Ishikawa (cell line): ENCODE results near the gene TOX2.

ENCODE experiments used
- CEBPB ChIP-seq: IDR thresholded peaks from 2 replicates; pipeline ENCODE4 v1.6.1; 2012
- CREB1 ChIP-seq: IDR thresholded peaks from 2 replicates; pipeline ENCODE4 v1.6.1; 2012; ENCODE audit warnings: low read depth
- EGR1 ChIP-seq: IDR thresholded peaks from 2 replicates; pipeline ENCODE4 v1.6.1; 2012
- EP300 ChIP-seq: IDR thresholded peaks from 2 replicates; pipeline ENCODE4 v1.6.1; 2012; ENCODE audit warnings: borderline replicate concordance
- FOXM1 ChIP-seq: IDR thresholded peaks from 2 replicates; pipeline ENCODE4 v1.6.1; 2012; ENCODE audit warnings: low read depth, borderline replicate concordance
- NFIC ChIP-seq: IDR thresholded peaks from 2 replicates; pipeline ENCODE4 v1.6.1; 2012
- RAD21 ChIP-seq: IDR thresholded peaks from 2 replicates; pipeline ENCODE4 v1.6.1; 2012; ENCODE audit warnings: low read depth
- TAF1 ChIP-seq: IDR thresholded peaks from 2 replicates; pipeline ENCODE4 v1.6.1; 2012; ENCODE audit warnings: low read depth, mild to moderate bottlenecking
- TCF12 ChIP-seq: IDR thresholded peaks from 2 replicates; pipeline ENCODE4 v1.6.1; 2012; ENCODE audit warnings: low read depth
- TEAD4 ChIP-seq: IDR thresholded peaks from 2 replicates; pipeline ENCODE4 v1.6.1; 2012
- YY1 ChIP-seq: IDR thresholded peaks from 2 replicates; pipeline ENCODE4 v1.6.1; 2012; ENCODE audit warnings: low read depth
- ZBTB7A ChIP-seq: IDR thresholded peaks from 2 replicates; pipeline ENCODE4 v1.6.1; 2012; ENCODE audit warnings: low read depth
- TF ChIP-seq, protein P1 (sequence below): IDR thresholded peaks from 2 replicates; pipeline ENCODE4 v1.6.1; 2012
- TF ChIP-seq, protein P2 (sequence below): IDR thresholded peaks from 2 replicates; pipeline ENCODE4 v1.6.1; 2012; ENCODE audit warnings: low read depth, mild to moderate bottlenecking
- TF ChIP-seq, protein P3 (sequence below): IDR thresholded peaks from 2 replicates; pipeline ENCODE4 v1.6.1; 2012

The TOX2 gene

DNA sequence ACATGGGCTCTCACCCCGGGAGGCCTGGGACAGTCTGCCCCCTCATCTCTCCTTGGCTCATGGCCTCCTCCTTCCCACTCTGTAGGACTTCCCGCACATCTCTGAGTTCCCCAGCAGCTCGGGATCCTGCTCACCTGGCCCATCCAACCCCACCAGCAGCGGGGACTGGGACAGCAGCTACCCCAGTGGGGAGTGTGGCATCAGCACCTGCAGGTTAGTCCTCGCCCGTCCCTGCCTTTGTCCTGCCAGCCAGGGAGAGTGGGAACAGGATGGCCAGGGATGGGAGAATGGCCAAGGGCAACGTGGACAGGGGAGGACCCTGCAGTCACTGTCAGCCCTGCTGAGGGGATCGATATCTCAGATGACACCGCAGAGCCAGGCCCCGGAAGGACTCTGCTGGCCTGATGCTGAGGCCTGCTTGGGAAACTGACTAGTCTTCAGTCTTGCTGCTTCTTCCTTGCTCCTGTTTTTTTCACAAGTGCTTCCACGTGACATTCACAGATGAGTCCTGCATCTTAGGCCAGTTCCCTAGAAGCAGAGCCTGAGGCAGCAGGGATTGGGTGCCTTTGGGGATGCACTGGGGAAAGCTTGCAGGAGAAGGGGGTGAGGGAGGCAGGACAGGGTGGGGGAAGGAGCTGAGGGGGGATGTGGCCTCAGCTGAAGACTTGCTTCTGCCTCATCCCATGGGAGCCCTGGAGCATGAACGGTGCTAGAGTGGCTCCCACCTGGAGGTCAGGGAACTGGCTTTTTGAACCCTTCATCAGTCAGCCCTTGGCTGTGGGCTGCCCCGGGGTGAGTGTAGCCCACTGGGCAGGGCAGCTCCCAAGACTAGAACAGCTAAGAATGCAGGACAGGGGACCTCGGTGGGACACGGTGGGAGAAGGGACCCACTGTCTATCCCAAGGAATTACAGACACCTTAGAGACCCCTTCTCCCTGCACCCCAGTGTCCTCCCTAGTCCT lies 152.3 kb downstream of the TOX2 start:
- no peak for TF ChIP-seq CREB1
- no peak for TF ChIP-seq TEAD4
- no peak for TF ChIP-seq FOXM1
- no peak for TF ChIP-seq YY1
- TF ChIP-seq RAD21, result no peak
- no peak for TF ChIP-seq NFIC
- TF ChIP-seq ZBTB7A, result no peak

DNA sequence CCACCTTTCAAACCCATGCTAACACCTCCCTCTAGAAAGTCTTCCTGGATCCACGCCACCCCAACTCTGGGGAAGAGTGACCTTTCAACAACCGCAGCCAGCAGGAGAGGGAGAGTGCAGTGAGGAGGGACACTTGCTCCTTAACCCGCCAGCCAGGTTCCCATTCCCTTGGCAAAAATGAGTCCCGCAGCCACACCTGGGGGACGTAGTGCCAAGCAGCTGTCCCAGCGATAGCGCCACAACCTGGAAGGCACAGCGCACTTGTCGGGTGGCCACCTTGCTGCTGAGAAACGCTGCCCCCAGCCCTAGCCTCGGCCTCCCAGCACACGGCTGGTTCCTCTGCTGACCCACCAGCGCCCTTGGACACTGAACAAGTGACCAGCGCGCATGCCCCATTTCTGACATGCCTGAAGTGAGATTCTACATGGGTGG lies 153.0 kb downstream of the TOX2 start:
- TF ChIP-seq, protein P1, sequence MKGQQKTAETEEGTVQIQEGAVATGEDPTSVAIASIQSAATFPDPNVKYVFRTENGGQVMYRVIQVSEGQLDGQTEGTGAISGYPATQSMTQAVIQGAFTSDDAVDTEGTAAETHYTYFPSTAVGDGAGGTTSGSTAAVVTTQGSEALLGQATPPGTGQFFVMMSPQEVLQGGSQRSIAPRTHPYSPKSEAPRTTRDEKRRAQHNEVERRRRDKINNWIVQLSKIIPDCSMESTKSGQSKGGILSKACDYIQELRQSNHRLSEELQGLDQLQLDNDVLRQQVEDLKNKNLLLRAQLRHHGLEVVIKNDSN, result no peak
- TF ChIP-seq FOXM1, result no peak
- no peak for TF ChIP-seq NFIC
- TF ChIP-seq, protein P2, sequence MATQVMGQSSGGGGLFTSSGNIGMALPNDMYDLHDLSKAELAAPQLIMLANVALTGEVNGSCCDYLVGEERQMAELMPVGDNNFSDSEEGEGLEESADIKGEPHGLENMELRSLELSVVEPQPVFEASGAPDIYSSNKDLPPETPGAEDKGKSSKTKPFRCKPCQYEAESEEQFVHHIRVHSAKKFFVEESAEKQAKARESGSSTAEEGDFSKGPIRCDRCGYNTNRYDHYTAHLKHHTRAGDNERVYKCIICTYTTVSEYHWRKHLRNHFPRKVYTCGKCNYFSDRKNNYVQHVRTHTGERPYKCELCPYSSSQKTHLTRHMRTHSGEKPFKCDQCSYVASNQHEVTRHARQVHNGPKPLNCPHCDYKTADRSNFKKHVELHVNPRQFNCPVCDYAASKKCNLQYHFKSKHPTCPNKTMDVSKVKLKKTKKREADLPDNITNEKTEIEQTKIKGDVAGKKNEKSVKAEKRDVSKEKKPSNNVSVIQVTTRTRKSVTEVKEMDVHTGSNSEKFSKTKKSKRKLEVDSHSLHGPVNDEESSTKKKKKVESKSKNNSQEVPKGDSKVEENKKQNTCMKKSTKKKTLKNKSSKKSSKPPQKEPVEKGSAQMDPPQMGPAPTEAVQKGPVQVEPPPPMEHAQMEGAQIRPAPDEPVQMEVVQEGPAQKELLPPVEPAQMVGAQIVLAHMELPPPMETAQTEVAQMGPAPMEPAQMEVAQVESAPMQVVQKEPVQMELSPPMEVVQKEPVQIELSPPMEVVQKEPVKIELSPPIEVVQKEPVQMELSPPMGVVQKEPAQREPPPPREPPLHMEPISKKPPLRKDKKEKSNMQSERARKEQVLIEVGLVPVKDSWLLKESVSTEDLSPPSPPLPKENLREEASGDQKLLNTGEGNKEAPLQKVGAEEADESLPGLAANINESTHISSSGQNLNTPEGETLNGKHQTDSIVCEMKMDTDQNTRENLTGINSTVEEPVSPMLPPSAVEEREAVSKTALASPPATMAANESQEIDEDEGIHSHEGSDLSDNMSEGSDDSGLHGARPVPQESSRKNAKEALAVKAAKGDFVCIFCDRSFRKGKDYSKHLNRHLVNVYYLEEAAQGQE, result no peak
- TF ChIP-seq, protein P3, sequence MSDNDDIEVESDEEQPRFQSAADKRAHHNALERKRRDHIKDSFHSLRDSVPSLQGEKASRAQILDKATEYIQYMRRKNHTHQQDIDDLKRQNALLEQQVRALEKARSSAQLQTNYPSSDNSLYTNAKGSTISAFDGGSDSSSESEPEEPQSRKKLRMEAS, result no peak
- TF ChIP-seq ZBTB7A, result no peak
- no peak for TF ChIP-seq EP300
- no peak for TF ChIP-seq CREB1
- TF ChIP-seq CEBPB, result no peak
- no peak for TF ChIP-seq YY1
- no peak for TF ChIP-seq RAD21
- TF ChIP-seq TCF12, result no peak
- no peak for TF ChIP-seq TAF1
- TF ChIP-seq EGR1, result no peak

DNA sequence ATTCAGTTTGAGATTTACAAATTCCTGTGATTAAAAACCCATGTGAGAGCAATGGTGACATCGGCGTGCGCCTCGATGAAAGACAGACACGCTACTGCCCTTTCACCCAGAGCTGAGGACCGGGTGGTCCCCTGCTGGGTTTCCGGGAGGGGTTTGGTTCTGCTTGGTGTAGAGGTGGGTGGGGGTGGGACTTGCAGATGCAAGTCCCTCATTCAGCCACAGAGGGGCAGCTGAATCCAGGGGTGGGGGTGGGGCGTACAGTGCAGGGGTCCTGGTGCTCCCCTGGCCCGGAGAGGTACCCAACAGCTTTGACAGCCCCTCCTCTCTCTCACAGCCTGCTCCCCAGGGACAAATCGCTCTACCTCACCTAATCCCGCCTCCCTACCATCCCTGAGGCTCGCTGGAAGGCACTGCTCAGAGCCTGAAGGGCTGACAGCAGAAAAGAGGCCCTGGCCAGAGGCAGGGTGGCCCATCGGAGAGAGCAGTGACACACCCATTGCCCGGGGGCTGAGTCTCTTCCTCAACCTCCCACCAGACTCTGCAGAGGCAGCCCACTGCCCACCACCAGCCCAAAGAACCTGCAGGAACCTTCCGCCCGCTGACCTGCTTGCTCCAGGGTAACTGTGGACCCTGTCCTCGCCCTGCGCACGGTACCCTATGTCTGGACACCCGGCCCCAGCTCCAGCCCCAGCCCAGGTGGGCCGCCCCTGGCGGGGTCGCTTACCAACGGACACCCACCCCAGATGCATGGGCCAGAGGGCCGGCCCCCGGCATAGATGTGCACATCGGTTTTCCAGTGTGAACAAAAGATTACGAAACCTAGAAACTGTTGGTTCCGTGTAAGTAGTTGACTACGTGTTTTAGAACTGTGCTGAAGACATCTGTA lies 153.9 kb downstream of the TOX2 start:
- TF ChIP-seq RAD21 (no peak), NFIC (no peak), FOXM1 (no peak), EP300 (no peak), ZBTB7A (no peak), YY1 (no peak), EGR1 (no peak), CREB1 (no peak), TEAD4 (no peak), CEBPB (no peak), TCF12 (no peak), TAF1 (no peak)
- TF ChIP-seq, protein P3, result no peak
- TF ChIP-seq, protein P1, result no peak
- TF ChIP-seq, protein P2, result no peak

DNA sequence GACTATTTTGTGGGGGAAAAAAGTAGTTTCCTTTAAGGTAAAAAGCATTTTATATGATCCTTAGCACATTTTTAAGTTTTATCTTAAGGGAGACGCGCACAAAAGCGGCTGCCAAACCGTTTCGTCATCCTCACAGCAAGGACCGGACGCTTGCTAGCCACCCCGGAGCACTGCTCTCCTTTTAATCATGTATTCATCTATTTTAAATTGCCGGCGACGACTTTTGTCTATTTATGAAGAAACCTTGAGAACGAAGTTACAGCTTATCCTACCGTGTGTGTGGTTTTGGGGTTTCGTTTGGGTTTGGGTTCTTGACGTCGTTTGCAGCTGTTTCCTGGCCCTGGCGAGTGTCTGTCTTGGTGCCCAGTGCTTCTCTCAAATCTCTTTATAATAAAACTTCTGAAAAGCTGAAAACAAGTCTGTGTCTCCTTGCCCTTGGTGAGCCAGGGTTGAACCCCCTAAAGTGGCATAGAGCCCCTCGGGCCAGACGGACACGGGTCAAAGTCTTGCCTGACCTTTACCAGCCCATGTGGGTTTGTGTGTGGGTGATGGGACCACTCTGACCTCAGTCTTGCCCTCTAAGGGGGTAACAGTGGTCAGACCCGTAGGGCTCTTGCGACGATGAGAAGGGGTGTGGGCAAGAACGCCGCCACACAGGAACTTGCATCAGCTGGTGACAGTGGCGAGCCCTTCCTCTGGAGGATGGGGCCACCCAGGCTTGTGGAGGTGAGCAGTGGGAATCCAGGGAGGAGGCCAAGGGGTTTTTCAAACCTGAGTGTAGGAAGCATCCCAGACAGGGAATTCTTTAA lies 154.8 kb downstream of the TOX2 start:
- TF ChIP-seq TAF1 (no peak), RAD21 (no peak), CREB1 (no peak), EGR1 (no peak), FOXM1 (no peak), TCF12 (no peak), CEBPB (no peak)
- TF ChIP-seq, protein P1, result no peak
